H1 (cell line): ENCODE data around the gene GOLGA1.

Experiments
- CBX5 ChIP-seq: fragments of 300-800, 300-1000 bp; sonication (generic); IDR thresholded peaks from 2 replicates; pipeline ENCODE4 v1.7.1; 2016; ENCODE audit warnings: antibody characterized with exemption, low read length, low read depth
- CTCF ChIP-seq, 3 experiments: IDR thresholded peaks; 1 replicate in 2 of 3; 2 replicates in 1 of 3; pipeline versions ENCODE4 v1.5.1 to v1.6.1; 2011; ENCODE audit warnings: low read length in 3 of 3, mild to moderate bottlenecking in 3 of 3, inconsistent platforms in 2 of 3, low read depth in 1 of 3, moderate library complexity in 1 of 3; ENCODE audit not compliant: insufficient read depth in 1 of 3; ENCODE audit errors: control extremely low read depth in 1 of 3

- TF ChIP-seq CTCF (IDR thresholded peaks at IDR 0.05; ENCODE audit: control extremely low read depth in 1 of 3, insufficient read depth in 1 of 3, low read depth in 1 of 3, low read length in 3 of 3) (no peak), CBX5 (no peak)
These were observed 62.9 kb downstream of the GOLGA1 start for GRCh38 chr9:124878021-124878420.
